Heart left ventricle (tissue), 13 donors: ENCODE measurements around the gene KLHL29.

Source experiments
- POLR2A ChIP-seq, 2 donors: fragments of 450-650 bp; IDR thresholded peaks; one replicate each; pipeline ENCODE4 v1.6.1; 2017; ENCODE audit warnings: antibody characterized with exemption in 2 of 2, mild to moderate bottlenecking in 2 of 2, moderate library complexity in 2 of 2
- TF ChIP-seq, protein P1 (sequence below), 12 donors: fragments of 200-600 bp; sonication (generic) in 4 of 12; IDR thresholded peaks; one replicate each; pipeline versions ENCODE4 v1.5.0 to v1.8.0; 2018 to 2022; ENCODE audit warnings: antibody characterized with exemption in 12 of 12, mild to moderate bottlenecking in 5 of 12
- donor health status: ischemic (EF 13 %, LVEDD 7.1; RV severe dilation, severe dysfunction).
- donor health status: DM: no; HTN: yes; CAD: no.
- donor health status: DM: no; HTN: no; CAD: no.
- donor health status: ischemic (EF 25% LVEDD 6.9; RV normal size, moderate dysfunction).
- donor health status: ischemic (EF 25% LVEDD 5.7; RV mildly dilated, moderate dysfunction).
- donor health status: ischemic (EF 35%, LVEDD 5.7; RV mildly dilated, moderate dysfunction).
- donor health status: nonischemic (EF 11% LVEDD 7.7; RV severe dilation, severe dysfunction).
- donor health status: DM: yes; HTN: yes; CAD: no.
- donor health status: PGD.
- donor health status: ischemic (EF 29% LVEDD 5.4; RV normal size, mild dysfunction).
- donor health status: nonischemic (EF 23%, LVEDD 6.1; RV moderate dilation, normal function).

DNA sequence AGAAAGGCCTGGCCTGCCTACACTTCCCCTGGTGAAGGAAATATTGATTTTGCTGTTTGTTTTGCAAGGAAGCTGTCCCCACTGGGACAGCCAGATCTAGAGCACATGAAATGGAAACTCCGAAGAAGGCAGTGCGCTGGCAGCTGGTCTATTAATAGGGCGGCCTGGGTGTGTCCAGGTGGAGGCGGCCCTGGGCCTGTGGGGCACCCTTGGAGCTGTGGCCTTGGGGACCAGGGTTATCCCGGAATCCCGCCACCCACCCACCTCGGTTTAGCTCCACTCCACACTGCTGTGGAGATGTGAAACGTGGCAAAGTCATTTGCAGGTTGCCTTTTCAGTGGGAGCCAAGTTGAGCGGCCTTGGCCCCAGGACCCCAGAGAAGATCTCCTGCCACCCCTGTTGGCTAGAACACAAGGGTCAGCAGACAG, 204.3 kb downstream of the KLHL29 start:
- no peak for TF ChIP-seq POLR2A (IDR thresholded peaks at IDR 0.05)
- TF ChIP-seq, protein P1, sequence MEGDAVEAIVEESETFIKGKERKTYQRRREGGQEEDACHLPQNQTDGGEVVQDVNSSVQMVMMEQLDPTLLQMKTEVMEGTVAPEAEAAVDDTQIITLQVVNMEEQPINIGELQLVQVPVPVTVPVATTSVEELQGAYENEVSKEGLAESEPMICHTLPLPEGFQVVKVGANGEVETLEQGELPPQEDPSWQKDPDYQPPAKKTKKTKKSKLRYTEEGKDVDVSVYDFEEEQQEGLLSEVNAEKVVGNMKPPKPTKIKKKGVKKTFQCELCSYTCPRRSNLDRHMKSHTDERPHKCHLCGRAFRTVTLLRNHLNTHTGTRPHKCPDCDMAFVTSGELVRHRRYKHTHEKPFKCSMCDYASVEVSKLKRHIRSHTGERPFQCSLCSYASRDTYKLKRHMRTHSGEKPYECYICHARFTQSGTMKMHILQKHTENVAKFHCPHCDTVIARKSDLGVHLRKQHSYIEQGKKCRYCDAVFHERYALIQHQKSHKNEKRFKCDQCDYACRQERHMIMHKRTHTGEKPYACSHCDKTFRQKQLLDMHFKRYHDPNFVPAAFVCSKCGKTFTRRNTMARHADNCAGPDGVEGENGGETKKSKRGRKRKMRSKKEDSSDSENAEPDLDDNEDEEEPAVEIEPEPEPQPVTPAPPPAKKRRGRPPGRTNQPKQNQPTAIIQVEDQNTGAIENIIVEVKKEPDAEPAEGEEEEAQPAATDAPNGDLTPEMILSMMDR (IDR thresholded peaks at IDR 0.05), result no peak
